Measurements from ENCODE around the gene PRAMEF20.
"Not testable (repeated sequence)": the region's sequence is repeated elsewhere in the genome, so short reads cannot be mapped to it uniquely, and the experiment has no call there.

PRAMEF20 gene

DNA sequence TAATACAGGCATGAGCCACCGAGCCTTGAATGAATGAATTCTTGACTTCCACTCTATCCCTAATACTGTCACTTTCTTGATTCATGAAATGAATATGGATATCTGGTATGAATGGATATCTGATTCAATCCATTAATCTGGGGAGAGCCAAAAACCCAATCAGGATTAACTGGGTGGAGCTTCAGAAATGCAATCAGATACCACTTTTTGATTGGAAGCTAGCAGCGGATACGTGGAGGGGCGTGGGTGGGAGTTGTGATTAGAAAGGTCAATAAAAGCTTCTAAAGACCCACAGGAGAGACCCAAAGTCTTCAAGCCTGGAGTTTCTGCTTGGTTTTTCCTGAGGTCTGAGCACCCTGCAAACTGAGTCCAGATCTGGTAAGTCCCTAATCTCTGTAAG, at the start of gene PRAMEF20:
Gene PRAMEF20 (plus strand): TSS at position 301 of the 400 bp plus-strand sequence. CDS start 5,905 bp downstream, outside the sequence.
- DNase-seq, result not testable (repeated sequence)

DNA sequence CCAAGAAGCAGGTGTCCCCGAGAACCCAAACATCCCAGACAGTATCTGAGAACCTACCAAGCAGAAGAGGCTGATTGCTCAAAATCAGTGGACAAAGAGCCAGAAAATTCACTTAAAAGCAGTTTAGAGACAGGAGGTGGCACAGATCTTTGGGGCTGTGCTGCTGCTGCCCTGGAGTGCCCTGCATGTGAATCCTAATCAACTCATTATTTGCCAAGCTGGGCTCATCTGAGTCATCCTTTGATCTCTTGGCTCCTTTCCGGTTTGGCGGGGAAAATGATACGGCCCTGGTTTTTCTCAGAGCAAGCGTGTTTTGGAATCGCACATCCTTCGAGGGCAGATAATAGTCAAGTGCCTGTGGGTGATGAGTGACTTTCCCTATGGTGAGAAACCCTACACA, 47.9 kb upstream of the PRAMEF20 start:
- DNase-seq, result not testable (repeated sequence)

DNA sequence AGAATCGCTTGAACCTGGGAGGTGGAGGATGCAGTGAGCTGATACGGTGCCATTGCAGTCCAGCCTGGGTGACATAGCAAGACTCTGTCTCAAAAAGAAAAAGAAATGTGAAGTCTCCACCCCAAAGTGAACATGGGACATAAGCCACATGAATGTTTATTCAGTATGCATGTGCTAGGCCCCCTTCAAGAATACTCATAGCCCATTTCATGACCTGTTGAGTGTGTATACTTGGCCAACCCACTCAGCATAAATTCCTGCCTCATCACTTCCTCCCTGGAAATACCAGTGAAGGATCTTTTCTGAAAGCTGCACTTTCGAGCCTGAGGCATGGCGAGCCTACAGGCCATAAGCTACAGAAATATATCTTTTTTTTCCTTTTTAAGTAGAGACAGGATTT, 45.3 kb upstream of the PRAMEF20 start:
- not testable (repeated sequence) for DNase-seq

DNA sequence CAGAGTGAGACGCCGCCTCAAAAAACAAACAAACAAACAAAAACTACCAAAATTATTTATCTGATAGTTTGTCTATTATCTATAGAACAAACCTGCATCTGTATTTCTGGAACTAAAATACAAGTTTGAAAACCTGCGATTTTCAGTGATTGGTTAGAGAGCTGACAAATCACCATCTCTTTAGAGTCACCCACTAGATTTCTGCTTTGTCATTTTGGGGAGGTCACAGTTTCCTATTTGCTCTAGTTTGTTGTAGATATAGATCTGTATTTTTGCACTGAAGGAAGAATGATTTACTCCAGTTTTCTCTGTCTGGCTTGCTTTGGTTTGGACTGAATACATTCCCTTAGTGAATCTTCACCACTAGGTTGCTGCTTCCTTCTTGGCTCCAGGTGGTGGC, 43.7 kb upstream of the PRAMEF20 start:
- DNase-seq, result not testable (repeated sequence)

DNA sequence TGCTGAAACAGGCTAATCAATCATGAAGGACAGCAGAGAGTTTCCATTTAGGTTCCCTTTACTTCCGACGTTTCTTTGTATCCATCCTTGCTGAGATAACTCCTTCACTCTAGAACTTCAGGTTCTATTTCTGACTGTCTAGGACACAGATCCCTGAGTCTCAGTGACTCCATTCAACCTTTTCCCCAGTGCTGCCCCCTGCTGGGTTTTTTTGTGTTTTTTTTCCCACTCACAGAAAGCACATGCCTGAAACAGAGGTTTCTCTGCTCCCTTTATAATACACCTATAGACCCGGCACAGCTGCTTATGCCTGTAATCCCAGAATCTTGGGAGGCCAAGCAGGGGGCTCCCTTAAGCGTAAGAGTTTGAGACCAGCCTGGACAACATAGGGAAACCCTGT, 41.7 kb upstream of the PRAMEF20 start:
- not testable (repeated sequence) for DNase-seq

DNA sequence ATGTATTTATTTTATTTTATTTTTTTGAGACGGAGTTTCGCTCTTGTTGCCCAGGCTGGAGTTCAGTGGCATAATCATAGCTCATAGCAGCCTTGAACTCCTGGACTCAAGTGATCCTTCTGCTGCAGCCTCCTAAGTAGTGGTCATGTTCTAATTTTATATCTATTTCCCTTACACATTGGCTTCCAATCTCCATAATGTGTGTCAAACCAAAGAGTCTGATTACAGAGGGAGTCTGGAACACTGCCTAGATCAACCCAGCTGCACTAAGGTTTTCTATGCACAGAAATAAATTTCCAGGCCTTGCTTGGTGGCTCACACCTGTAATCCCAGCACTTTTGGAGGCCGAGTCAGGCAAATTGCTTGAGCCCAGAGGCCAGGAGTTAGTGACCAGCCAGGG, 31.3 kb upstream of the PRAMEF20 start:
- DNase-seq, result not testable (repeated sequence)

DNA sequence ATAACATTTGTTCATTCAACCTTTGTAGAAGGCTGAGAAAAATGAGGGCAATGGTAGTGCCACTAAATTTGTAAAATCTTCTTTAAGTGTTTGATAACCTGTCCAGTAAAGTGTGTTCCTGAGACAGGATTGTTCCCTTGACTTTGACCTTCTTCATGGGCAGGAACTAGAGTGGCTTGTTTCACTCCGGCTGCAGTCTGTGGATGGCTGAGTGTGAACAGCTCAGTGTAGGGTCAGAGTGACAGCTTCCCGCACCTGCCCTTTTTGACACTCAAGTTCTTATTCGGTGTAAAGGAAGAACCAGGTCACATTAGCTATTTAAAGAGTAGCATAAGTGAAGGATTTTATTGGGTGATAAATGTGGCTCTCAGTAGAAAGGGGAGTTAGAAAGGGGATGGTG, 29.9 kb upstream of the PRAMEF20 start:
- not testable (repeated sequence) for DNase-seq

DNA sequence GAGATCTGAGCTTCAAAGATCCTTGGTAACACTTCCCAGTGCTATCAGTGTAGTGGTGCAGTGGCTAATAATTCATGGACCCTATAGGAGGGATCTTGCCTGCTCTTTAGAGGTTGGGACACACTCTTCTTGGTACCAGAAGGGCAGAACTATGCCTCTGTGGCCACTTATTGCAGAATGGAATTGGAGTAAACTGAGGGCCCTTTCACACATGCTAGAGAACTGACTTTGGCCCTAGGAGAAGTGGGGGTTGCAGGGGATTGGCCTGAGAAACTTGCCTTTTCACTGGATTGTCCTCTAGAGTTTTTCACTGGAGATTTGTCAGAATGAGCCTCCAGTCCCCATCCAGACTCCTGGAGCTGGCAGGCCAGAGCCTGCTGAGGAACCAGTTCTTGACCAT, 20.9 kb upstream of the PRAMEF20 start, which contains the start of gene PRAMEF17:
Gene PRAMEF17 (plus strand): TSS at position 301 of the 400 bp plus-strand sequence. CDS start 26 bp downstream, at position 327.
- not testable (repeated sequence) for DNase-seq

DNA sequence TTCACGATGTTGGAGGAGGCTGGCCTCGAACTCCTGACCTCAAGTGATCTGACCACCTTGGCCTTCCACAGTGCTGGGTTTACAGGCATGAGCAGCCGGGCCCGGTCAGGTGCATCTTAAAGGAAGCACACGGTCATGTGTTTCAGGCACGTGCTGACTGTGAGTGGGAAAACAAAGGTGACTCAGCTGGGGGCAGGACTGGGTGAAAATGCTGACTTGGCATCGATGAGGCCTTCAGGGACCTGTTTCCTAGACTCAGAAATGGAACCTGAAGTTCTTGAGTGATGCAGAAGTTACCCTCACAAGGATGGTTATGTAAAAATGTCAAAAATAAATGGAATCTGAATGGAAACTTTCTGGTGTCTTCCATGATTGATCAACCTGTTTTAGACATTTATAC, 17.2 kb upstream of the PRAMEF20 start:
- DNase-seq, result not testable (repeated sequence)

DNA sequence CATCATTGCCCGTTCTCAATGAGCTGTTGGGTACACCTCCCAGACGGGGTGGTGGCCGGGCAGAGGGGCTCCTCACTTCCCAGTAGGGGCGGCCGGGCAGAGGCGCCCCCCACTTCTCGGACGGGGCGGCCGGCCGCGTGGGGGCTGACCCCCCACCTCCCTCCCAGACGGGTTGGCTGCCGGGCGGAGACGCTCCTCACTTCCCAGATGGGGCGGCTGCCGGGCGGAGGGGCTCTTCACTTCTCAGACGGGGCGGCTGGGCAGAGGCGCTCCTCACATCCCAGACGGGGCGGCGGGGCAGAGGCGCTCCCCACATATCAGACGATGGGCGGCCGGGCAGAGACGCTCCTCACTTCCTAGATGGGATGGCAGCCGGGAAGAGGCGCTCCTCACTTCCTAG, 15.5 kb upstream of the PRAMEF20 start:
- DNase-seq, result not testable (repeated sequence)

DNA sequence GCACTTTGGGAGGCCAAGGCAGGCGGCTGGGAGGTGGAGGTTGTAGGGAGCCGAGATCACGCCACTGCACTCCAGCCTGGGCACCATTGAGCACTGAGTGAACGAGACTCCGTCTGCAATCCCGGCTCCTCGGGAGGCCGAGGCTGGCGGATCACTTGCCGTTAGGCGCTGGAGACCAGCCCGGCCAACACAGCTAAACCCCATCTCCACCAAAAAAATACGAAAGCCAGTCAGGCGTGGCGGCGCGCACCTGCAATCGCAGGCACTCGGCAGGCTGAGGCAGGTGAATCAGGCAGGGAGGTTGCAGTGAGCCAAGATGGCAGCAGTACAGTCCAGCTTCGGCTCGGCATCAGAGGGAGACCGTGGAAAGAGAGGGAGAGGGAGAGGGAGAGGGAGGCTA, 14.9 kb upstream of the PRAMEF20 start:
- not testable (repeated sequence) for DNase-seq

DNA sequence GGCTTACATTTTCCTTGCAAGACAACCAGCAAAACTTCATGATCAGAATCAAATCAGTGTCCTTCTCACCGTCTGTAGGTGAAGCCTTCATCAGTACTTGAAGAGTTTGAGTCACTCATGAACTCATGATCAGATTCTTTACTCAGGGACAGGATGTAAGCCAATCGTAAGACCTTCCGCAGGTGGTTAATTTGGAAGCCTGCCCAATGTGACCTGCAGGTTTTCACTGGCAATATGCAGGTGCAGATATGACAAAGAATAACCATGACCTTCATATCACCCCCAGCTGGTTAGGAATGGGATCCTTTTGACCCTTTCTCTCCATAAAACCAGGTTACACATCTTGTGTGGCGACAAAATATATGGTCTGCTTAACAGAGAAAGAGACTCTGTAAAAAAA, 2.4 kb upstream of the PRAMEF20 start:
- DNase-seq, result no peak

DNA sequence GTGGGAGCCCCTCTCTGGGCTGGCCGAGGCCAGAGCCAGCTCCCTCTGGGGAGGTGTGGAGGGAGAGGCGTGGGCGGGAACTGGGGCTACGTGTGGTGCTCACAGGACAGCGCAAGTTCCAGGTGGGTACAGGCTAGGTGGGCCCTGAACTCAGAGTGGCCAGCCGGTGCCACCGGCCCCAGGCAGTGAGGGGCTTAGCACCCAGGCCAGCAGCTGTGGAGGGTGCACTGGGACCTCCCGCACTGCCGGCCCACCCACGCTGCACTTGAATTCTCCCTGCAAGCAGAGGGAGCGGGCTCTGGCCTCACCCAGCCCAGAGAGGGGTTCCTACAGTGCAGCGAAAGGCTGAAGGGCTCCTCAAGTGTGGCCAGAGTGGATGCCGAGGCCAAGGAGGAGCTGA, 20.2 kb downstream of the PRAMEF20 start:
- no peak for DNase-seq

DNA sequence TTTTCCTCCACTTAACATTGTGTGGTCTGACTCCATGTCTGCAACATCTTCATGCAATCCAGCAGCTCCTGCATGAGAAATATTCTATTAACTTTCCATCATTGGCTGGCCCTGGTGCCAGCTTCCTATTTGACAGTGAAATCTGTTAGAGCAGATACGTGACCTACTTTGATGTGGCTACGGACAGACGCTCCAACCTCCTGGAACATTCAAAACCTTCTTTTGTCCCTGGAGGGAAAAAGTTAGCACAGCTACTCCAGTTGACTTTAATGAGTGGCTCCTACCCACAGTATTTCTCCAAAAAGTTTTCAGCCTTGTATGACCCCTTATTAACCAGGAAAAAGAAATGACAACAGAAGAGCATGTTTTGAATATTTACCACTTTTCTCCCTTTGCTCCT, 22.0 kb downstream of the PRAMEF20 start:
- no peak for DNase-seq

DNA sequence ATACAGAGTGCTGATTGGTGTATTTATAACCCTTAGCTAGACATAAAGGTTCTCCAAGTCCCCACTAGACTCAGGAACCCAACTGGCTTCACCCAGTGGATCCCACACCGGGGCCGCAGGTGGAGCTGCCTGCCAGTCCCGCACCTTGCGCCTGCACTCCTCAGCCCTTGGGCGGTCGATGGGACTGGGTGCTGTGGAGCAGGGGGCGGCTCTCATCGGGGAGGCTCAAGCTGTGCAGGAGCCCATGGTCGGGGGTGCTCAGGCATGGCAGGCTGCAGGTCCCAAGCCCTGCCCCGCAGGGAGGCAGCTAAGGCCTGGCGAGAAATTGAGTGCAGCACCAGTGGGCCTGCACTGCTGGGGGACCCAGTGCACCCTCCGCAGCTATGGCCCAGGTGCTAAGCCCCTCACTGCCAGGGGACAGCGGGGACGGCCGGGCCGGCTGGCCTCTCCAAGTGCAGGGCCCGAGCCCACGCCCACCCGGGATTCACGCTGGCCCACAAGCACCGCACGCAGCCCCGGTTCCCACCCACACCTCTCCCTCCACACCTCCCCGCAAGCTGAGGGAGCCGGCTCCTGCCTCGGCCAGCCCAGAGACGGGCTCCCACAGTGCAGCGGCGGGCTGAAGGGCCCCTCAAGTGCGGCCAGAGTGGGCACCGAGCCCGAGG, 23.6 kb downstream of the PRAMEF20 start:
- not testable (repeated sequence) for DNase-seq

DNA sequence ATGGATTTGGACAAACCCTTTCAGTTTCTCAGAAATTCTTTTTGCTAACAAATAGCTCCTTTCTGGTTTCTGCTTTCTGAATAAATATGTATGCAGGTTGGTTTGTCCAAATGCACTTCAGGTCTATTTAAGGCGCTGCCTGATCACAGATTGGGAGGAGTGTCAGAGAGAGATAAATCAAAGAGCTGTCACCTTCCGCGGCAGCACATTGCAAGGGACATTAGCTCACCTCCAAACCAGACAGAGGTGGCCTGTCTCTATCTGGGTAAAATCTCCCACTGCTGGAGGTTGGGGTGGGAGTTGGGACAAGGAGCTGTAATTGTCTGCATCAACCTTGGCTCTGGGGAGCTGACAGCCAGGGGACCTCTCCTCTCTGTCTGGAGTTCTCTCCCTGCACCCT, 25.2 kb downstream of the PRAMEF20 start:
- DNase-seq, result no peak

DNA sequence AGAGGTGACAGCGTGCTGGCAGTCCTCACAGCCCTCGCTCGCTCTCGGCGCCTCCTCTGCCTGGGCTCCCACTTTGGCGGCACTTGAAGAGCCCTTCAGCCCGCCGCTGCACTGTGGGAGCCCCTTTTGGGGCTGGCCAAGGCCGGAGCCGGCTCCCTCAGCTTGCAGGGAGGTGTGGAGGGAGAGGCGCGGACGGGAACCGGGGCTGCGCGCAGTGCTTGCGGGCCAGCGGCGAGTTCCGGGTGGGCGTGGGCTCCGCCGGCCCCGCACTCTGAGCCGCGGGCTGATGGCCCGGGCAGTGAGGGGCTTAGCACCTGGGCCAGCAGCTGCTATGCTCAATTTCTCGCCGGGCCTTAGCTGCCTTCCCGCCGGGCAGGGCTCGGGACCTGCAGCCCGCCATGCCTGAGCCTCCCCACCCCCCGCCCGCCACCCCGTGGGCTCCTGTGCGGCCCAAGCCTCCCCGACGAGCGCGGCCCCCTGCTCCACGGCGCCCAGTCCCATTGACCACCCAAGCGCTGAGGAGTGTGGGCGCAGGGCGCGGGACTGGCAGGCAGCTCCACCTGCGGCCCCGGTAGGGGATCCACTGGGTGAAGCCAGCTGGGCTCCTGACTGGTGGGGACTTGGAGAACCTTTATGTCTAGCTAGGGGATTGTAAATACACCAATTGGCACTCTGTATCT, 29.0 kb downstream of the PRAMEF20 start:
- DNase-seq, result not testable (repeated sequence)

DNA sequence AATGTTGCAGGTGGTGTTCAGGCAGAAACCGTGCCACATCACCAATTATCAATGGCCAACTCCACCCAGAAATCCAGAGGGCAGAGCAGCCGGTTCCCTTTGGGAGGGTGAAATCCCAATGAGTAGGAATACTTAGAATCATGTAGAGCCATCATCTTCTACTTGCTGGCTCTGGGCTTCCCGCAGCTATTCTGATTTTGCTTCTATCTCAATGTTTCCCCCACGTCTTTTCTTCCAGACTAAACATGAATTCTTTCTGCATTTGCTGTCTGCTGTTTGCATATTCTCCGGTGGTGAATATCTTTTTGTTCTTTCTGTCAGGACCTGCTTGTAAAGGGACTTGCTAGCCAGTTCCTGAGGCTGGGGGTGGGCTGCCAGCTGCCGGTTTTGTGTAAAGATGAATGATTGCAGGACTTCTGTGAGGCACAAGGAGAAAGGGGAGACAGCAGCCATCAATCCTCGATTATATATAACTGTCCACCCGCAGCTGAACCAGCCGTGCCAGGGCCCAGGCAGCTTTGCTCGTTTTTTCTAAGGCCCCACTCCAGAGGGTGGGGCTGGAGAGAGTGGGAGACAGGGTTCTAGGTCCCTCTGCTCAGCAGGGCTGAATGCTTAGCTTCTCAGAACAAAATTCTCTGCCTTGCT, 33.2 kb downstream of the PRAMEF20 start:
- DNase-seq, result no peak

DNA sequence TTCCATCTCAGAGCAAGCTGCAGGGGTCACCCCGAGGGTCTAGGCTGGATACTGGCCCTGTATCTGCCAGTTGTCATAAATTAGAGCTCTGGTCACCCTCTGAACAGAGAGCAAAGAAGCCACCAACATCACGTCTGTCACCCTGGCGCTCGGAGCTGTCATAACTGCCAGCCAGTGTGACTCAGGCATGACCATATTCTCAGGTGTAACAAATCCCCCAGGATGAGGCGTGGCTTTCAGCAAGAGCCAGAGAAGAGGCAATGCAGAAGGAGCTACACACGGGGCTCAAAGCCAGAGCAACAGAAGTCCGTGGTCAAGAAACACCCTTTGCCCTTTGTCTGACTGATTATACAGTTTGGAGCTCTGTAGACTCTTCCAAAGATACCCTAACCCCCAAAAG, 40.0 kb downstream of the PRAMEF20 start:
- DNase-seq, result no peak

DNA sequence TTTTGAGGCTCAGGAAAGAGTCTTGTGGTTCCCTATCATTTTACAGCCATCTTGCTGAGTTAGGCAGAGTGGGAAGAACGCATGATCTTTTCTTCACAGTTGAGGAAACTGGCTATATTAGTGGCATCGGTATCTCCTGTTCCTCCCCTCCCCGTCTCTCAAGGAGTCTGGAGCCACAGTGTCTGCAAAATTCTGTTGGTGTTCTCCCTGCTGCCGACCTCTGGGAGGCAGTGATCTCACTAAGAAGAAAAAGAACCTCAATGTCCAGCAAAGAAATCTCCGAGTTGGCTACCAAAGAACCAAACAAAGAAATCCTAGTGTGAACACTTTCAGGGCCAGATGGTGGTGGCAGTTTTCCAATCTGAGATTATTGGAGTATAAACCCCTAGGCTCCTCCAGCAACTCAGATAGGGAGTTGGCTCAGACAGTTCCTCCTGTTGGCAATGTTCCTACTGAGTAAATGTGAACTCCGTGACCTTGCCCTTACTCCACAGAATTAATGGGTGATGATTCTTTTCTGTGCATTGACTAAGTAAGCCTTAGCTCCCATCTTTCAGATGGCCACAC, 41.2 kb downstream of the PRAMEF20 start:
- DNase-seq, result no peak

DNA sequence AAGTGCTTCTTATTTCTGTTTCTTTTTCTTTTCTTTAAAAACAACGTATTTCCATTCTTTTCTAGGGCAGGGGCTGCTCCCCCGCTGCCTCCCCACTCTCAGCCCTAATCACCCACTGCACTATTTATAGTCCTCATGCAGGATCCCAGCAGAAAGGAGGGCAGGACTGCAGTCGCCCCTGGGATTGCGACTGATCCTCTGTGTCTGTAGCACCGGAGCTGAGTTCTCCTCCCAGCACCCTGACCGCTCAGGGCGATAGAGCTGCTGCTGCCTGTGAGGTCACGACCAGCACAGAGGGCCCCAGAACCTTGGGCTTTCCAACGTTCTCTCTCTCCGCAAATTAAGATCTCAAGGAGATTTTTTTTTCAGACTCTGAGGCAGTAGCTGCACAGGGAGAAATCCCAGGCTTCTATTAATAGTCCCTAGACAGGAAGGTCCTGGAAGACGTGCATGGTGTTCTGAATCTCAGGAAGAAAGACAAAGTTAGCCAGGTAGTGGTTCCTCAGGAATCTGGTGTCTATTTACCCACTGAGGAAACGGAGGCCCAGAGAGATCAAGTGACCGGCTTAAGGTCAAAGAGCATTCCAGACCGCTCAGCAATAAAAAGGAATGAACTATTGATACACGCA, 46.8 kb downstream of the PRAMEF20 start:
- DNase-seq, result no peak

DNA sequence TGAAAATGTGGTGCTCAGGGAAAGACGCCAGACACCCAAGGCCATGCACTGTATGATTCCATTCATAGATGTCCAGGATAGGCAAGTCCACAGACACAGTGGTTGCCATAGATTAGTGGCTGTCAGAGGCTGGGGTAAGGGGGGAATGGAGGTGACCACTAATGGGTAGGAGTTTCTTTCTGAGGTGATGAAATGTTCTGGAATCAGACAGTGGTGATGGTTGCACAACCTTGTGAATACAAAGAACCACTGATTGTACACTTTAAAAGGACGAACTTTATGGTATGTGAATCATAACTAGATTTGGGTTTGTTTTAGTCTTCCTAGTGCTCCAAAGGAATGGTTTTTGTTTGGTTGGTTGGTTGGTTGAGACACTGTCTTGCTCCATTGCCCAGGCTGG, 51.7 kb downstream of the PRAMEF20 start:
- no peak for DNase-seq

DNA sequence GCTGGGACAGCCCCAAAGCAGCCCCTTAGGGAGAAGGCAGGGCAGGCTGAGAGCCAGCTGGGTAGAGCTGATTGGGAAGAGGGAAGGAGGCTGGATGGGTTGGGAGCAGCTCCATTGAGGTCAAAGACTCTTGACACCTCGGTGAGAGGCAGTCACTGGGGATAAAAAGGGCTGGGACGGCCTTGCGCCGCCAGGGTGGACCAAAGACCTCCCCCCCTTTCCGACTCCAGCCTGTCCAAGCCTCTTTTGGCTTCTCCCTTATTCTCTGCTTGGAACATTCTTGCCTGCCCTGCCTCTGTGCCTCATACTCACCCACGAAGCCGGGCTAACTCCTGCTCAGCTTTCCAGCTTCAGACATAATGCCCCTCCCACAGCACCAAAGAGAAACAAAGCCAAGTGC, 52.4 kb downstream of the PRAMEF20 start:
- no peak for DNase-seq
